RWPE2 (cell line): Measurements from ENCODE around the gene ANKS1B.
A peak's percentile ranks its signal among the peaks of the same experiment; 100 is the strongest.

Experiments used
- ATAC-seq: fragments of 200-7000 bp; cut with Tn5 transposase; 3 replicates; pipeline ENCODE4 v1.9.1; 2021; ENCODE audit warnings: low read depth
- DNase-seq: peaks from one replicate; pipeline ENCODE4 v3.0.0-alpha.2; 2020; ENCODE audit warnings: low spot score
- H3K27ac ChIP-seq: fragments of 450-650 bp; 2 replicates; pipeline ENCODE4 v1.5.1; 2017; ENCODE audit warnings: mild to moderate bottlenecking; ENCODE audit not compliant: poor library complexity, severe bottlenecking
- H3K27me3 ChIP-seq: fragments of 250-450 bp; sonication (Bioruptor Pico); 2 replicates; pipeline ENCODE4 v1.5.1; 2021; ENCODE audit warnings: mild to moderate bottlenecking, moderate library complexity; ENCODE audit not compliant: insufficient read depth, poor library complexity, severe bottlenecking
- H3K36me3 ChIP-seq: fragments of 250-450 bp; sonication (Bioruptor Pico); 2 replicates; pipeline ENCODE4 v1.5.1; 2020; ENCODE audit warnings: low read depth, mild to moderate bottlenecking, moderate library complexity
- H3K4me1 ChIP-seq: fragments of 250-450 bp; sonication (Bioruptor Pico); 2 replicates; pipeline ENCODE4 v1.5.1; 2021; ENCODE audit warnings: mild to moderate bottlenecking, moderate library complexity; ENCODE audit not compliant: insufficient read depth, poor library complexity, severe bottlenecking
- H3K4me3 ChIP-seq: fragments of 250-450 bp; sonication (Bioruptor Pico); 2 replicates; pipeline ENCODE4 v1.5.1; 2021; ENCODE audit warnings: mild to moderate bottlenecking, moderate library complexity; ENCODE audit not compliant: severe bottlenecking
- H3K9me3 ChIP-seq: fragments of 250-450 bp; sonication (Bioruptor Pico); 2 replicates; pipeline ENCODE4 v1.5.1; 2021; ENCODE audit warnings: mild to moderate bottlenecking, moderate library complexity; ENCODE audit not compliant: severe bottlenecking
- TF ChIP-seq, protein P1 (sequence below): fragments of 450-650 bp; IDR thresholded peaks from one replicate; pipeline ENCODE4 v1.5.1; 2017; ENCODE audit warnings: mild to moderate bottlenecking, moderate library complexity; ENCODE audit not compliant: poor library complexity, severe bottlenecking

ANKS1B gene

DNA sequence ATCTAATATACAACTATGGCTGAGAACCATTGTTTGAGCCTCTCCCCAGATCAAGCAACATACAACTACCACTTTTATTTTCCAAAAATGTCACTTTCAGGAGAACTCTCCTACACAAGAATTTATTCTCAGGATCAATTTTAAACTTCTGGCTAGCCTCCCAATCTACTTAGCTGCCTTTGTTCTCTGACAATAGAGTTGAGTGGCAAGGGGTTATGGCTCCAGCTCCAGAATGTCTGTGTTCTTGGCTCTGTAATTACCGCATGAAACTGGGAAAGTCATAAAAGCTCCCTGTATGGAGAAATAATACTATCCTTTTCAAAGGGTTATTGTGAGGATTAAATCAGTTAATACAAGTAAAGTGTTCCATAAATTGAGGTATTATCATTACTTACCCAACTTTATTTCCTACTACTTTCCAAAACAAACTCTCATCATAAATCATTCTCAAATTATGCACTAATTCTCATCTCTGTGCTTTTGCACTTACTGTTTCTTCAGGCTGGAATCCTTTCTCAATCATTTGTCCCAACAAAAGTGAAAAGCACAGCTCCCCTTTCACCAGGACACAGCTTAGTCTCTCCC, 215.2 kb downstream of the ANKS1B start:
- no peaks in the 10 kb centered on the region for H3K4me1 ChIP-seq
- H3K27me3 ChIP-seq, result no peaks in the 10 kb centered on the region
- no peak for ATAC-seq
- H3K9me3 ChIP-seq, result no peaks in the 10 kb centered on the region
- H3K36me3 ChIP-seq, result no peaks in the 10 kb centered on the region
- no peak for DNase-seq
- no peak overlapping the region for H3K27ac ChIP-seq
- H3K4me3 ChIP-seq, result no peak overlapping the region
- TF ChIP-seq, protein P1, sequence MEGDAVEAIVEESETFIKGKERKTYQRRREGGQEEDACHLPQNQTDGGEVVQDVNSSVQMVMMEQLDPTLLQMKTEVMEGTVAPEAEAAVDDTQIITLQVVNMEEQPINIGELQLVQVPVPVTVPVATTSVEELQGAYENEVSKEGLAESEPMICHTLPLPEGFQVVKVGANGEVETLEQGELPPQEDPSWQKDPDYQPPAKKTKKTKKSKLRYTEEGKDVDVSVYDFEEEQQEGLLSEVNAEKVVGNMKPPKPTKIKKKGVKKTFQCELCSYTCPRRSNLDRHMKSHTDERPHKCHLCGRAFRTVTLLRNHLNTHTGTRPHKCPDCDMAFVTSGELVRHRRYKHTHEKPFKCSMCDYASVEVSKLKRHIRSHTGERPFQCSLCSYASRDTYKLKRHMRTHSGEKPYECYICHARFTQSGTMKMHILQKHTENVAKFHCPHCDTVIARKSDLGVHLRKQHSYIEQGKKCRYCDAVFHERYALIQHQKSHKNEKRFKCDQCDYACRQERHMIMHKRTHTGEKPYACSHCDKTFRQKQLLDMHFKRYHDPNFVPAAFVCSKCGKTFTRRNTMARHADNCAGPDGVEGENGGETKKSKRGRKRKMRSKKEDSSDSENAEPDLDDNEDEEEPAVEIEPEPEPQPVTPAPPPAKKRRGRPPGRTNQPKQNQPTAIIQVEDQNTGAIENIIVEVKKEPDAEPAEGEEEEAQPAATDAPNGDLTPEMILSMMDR, result no peak

DNA sequence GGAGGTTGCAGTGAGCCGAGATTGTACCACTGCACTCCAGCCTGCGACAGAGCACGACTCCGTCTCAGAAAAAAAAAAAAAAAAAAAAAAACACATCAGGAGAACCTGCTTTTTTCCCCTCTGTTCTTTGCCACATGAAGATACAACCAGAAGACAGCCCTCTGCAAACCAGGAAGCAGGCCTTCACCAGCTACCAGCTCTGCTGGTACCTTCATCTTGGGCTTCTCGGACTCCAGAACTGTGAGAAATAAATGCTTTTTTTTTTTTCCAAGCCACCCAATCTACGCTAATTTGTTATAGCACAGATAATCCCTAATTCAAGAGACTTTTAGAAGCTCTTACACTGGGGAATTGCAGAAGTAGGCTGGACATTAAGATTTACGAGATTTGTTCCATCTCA, 216.0 kb downstream of the ANKS1B start:
- no peaks in the 10 kb centered on the region for H3K27me3 ChIP-seq
- no peak for ATAC-seq
- H3K4me1 ChIP-seq, result no peaks in the 10 kb centered on the region
- H3K4me3 ChIP-seq, result no peak overlapping the region
- H3K9me3 ChIP-seq, result no peaks in the 10 kb centered on the region
- no peak overlapping the region for H3K27ac ChIP-seq
- TF ChIP-seq, protein P1, result no peak
- no peaks in the 10 kb centered on the region for H3K36me3 ChIP-seq
- DNase-seq, result no peak

GRCh38 chr12:99767809-99768208, 216.9 kb downstream of the ANKS1B start:
- TF ChIP-seq, protein P1, result peak; percentile 81
- H3K27me3 ChIP-seq, result no peaks in the 10 kb centered on the region
- no peak overlapping the region for H3K4me3 ChIP-seq
- H3K9me3 ChIP-seq, result no peaks in the 10 kb centered on the region
- no peaks in the 10 kb centered on the region for H3K36me3 ChIP-seq
- no peak overlapping the region for H3K27ac ChIP-seq
- ATAC-seq (no peak), DNase-seq (no peak)
- no peaks in the 10 kb centered on the region for H3K4me1 ChIP-seq

DNA sequence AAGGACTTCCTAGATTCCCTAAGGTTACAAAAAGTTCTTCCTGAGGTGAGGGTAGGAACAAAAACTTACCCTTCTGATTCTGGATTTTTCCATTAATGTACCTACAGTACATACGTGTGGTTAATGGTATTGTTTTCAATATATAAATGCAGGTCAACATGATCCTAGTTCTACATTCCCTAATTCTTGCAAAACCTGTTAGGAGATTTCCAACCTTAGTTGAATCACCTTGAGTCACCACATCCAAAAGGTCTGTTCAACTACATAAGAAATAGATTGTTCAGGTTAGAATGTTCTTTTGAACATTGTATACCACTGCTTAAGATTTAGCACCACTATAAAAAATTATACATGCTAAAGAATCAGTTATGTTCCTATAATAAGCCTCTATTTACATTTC, 218.3 kb downstream of the ANKS1B start:
- TF ChIP-seq, protein P1, result no peak
- Histone ChIP-seq H3K36me3 (no peaks in the 10 kb centered on the region), H3K27me3 (no peaks in the 10 kb centered on the region), H3K27ac (no peak overlapping the region), H3K9me3 (no peaks in the 10 kb centered on the region), H3K4me3 (no peak overlapping the region), H3K4me1 (no peaks in the 10 kb centered on the region)
- DNase-seq (no peak), ATAC-seq (peak; percentile 51; the same call in 1 of the 3 replicates)

DNA sequence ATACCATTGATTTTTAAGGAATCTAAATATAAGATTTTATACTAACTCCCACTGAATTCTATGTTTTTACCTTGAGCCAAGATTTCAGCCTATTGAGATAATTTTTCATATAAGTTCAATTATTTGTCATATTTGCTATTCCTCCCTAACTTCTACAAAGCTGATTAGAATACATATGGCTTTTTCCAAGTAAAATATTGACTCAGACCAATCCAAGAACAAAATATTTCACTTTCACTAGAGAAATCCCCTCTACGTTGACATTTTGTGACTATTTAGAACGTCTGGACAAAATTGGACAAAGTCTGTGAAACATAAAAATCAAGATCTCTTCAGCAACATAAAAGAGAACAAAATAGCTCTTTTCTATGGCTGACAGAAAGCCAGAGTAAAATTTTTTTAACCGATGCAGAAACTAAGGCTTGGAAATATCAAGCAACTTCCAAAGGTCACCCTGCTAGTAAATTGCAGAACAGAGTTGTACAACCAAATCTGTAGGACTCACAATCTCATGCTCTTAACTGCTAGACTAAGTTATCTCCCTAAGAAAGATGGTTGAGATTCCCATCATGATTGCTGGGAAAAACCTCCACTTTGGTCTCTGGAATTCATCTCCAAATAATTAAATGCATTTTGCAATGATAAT, 219.1 kb downstream of the ANKS1B start:
- no peak overlapping the region for H3K27ac ChIP-seq
- ATAC-seq, result no peak
- DNase-seq, result no peak
- H3K27me3 ChIP-seq, result no peaks in the 10 kb centered on the region
- no peaks in the 10 kb centered on the region for H3K4me1 ChIP-seq
- TF ChIP-seq, protein P1, result no peak
- no peaks in the 10 kb centered on the region for H3K9me3 ChIP-seq
- H3K4me3 ChIP-seq, result no peak overlapping the region
- H3K36me3 ChIP-seq, result no peaks in the 10 kb centered on the region
